SK-N-MC (cell line): ENCODE results near the gene GABRB2.

Experiments
- EZH2 ChIP-seq: fragments of 200-600 bp; sonication (generic); IDR thresholded peaks from one replicate; pipeline ENCODE4 v1.6.1; 2017; ENCODE audit warnings: antibody characterized with exemption
- POLR2AphosphoS5 ChIP-seq: IDR thresholded peaks from 2 replicates; pipeline ENCODE4 v1.6.1; 2012; ENCODE audit warnings: mild to moderate bottlenecking, low read depth, low read length, borderline replicate concordance

DNA sequence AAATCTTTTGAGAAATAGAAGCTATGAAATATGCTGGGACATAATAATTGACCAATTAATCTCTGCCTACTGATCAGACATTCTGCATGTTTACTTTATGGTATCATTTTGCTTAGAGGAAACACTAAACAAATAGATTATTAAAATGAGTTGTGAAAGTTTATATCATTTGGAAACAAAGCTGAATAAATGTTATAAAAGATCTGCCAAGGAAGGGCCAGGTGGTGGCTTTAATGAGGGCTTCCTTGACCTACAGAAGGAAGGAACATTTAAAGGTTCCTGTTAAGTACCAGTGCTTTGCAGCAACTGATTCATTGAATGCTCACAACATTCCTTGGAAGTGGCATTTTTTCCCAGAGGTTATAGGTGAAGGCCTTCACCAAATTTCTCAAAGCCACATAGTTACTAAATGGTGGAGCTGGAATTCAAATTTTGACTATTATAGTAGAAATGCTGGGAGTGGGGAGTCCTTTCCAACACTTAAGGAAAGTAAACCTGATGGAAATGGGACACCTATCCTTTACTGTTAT, 250.7 kb downstream of the GABRB2 start:
- TF ChIP-seq POLR2AphosphoS5 (no peak), EZH2 (no peak)
